HG02623 (cell line): ENCODE results near the gene DIDO1.

ENCODE experiments used
- ATAC-seq: cut with Tn5 transposase; IDR thresholded peaks from one replicate; pipeline ENCODE4 v1.9.1; 2021; ENCODE audit warnings: moderate library complexity; ENCODE audit not compliant: unreplicated experiment

Gene DIDO1

DNA sequence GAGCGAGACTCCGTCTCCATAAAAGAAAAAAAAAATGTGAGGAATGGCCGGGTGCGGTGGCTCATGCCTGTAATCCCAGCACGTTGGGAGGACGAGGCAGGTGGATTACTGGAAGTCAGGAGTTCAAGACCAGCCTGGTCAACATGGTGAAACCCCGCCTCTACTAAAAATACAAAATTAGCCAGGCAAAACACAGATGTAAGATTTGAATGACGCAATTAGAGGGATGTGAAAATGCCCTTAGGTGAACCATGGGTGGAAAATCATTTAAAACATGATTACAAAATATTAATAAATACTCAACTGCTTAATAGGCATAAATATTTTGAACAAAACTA lies 88.5 kb downstream of the DIDO1 start:
- no peak for ATAC-seq

DNA sequence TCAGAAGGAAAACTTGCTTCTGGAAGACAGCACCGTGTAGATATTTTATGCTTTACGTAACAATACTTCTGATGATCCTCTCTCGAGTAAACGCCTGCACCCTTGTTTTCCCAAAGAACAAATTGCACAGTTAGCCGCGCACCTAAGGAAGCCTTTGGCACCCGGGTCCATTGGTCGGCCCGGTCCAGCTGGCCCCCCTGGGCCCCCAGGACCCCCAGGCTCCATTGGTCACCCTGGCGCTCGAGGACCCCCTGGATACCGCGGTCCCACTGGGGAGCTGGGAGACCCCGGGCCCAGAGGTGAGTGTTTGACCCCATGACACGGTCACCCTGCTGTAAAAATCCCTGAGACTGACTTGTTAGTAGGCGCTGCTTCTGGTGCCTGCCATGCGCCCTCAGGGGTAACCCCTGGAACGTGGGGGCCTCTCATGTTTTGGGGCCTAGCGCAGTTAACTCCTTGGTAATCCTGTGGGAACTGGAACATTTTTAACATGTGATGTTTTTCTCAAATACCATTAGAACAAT lies 89.3 kb downstream of the DIDO1 start:
- no peak for ATAC-seq

DNA sequence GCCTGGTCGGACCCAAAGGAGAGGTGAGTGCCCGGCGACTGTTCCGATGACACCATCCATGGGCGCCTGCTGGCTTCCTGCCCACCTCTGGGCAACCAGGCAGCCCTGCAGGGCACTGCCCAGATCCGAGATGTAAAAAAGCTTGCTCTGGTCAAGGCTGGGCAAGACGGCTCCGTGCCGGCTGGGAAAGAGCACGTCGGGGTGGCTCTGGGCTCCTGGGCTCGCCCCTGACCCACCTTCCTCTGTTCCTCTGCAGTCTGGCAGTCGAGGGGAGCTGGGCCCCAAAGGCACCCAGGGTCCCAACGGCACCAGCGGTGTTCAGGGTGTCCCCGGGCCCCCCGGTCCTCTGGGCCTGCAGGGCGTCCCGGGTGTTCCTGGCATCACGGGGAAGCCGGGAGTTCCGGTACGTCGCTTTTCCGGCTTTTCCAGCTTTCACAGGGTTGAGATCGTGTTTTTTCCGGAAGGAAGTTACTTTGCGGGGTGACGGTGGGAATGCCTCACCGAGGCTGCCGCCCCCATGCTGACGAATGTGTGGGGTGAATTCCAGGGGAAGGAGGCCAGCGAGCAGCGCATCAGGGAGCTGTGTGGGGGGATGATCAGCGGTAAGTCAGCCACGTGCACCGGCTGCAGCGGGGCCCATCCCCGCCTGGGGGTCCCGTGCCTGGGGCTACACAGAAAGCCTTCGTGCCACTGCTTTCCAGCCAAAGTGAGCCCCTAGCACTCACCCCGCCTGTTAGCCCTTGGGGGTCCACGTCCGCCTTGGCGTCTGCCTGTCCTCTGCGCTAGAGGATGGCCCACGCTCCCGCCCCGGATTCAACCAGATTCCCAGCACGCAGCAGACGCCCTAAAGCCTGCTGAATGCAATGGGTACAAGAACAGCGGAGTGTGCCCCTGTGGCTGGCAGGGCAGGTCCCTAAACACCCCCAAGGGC lies 90.1 kb downstream of the DIDO1 start:
- ATAC-seq: no peak

DNA sequence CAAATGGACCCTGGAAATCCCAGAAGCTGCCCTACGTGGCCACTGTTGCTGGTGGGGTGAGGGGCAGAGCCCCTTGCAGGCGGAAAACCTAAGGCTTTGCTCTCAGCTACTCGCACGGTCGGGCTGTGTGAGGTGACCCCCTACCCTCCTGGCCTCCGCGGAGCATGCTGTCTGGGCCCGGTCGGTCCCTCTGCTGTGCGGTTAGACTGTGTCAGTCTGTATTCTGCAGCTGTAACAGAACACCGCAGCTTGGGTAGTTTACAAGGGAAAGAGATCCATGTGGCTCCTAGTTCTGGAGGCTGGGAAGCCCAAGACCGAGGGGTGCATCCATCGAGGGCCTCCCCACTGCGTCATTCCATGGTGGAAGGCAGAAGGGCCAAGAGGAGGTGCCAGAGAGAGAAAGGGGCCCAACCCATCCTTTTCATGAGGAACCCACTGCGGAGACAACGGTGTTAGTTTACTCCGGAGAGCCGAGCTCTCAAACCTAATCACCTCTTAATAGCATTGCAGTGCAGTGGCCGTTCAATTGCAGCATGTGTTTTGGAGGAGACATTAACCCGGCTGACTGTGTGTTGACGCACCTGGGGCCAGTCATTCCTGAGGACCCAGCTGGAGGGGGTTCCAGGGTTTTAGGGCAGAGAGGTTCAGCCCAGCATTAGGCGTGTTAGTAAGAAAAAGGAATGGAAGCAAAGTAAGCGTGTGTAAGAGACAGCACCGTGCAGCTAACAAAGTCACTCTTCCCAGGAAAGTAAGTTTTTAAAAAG lies 91.2 kb downstream of the DIDO1 start:
- ATAC-seq: no peak

DNA sequence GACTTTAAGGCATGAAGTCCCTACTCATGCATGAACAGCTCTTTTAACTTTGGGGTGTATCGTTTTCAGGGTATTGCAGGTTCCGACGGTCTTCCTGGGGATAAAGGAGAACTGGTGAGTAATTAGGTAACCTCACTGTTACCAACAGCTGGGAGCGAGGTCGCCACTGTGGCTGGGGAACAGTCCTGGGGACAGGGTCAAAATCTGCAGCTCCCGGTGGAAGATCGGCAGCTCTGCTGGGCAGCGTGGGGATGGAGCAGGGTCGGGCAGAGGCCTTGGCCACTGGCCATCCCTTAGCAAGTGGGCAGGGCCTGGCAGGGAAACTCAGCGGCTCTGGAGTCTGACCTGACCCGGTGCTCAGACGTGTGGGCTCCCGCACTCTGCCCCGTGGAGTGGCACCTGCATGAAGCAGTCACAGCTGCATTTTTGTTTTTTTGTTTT lies 93.3 kb downstream of the DIDO1 start:
- no peak for ATAC-seq

DNA sequence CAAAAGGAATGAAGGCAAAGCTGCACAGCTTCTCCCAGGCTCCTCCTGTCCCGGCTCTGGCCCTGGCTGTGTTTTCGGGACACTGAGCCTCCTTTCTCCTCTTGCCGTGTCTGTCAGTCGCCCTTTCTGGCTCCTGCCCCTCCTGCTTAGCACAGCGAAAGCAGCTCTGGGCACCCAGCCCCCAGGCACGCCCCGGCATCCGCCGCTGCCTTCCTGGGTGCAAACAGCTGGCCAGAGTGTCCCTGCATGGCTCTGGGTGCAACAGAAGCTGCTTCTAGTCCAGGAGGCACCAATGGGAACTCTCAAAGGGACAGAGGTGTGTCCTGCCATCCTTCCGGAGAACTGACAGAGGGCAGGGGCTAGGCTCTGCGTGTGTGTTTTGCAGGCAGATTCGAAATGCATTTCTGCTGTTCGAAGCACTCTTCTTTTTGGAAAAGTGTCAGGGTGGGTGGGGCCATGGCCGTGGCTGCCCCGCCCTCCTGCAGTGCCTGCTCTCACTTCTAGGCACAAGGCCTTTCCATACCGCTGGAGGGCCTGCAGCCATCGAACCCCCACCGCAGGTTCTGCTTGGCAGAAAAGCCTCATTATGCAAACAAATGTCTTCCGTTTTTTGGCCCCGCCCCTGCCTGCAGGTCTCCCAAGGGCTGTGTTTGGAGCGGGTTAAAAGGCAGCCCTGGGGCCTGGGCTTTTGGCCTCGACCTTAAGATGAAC lies 93.9 kb downstream of the DIDO1 start:
- ATAC-seq: no peak

DNA sequence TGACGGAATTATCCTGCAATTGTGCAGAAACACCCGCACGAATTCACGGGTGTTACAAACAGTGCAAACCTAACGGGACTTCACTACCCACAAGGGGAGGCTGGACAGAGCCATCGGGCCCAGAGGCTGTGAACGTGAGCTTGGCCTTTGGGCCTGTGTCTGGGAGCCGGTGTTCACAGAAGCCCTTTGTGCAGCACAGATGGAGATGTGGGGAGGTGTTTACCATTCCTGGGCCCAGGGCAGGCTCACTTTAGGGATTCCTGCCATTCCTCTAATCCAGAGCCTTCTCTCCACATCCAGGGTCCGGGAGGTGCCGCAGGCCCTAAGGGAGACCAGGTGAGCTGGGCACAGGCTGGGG lies 94.5 kb downstream of the DIDO1 start:
- no peak for ATAC-seq

DNA sequence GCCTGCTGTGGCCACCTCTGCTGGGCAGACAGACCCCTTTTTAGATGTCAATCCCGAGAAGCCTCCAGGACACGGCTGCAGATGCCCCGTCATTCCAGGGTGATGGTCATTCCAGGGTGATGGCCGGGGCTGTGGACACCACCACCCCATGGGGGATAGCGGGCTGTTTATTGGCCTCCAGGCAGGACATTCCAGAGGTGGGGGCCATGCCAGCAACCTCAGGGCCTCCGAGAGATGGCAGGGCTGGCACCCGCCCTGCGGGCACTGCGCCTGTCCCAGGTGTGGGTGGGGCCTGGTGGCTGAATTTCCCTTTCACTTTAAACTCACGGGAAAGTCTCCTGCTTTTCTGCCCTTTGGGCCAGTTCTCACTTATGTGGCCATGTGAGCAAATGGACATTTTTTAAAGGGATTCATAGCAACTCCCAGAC lies 94.9 kb downstream of the DIDO1 start:
- ATAC-seq: no peak

DNA sequence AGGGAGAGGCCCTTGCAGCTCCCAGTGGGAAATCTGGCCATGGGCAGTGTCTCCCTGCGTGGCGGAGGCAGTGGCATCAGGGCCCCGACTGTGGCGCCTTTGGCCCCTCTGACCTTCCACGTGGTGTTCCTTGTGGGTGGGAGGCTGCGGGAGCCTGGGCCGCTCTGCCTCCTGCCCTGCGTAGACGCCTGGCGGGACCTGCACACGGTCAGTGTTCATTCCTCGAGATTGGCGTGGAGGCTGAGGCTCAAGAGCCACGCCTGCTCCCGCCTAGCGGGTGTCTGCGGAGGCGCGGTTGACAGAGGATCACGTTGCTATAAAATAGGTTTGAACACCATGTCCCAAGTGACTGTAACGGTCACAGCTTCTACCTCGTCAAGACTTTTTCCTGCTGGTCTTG lies 95.5 kb downstream of the DIDO1 start:
- no peak for ATAC-seq

DNA sequence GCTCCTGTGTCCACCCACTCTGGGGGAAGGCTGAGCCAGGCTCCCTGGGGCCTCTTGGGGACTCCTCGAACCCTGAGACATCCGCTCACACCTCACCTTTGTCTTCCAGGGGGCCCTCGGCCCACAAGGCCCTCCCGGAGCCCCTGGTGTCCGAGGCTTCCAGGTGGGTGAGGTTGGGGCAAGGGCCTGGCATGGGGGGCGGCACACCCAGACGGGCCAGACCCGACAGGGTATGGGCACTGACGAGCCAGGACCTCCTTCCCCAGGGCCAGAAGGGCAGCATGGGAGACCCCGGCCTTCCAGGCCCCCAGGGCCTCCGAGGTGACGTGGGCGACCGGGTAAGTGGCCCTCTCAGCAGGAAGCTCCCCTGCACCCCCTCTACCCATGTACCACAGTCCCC lies 96.1 kb downstream of the DIDO1 start:
- ATAC-seq: no peak

DNA sequence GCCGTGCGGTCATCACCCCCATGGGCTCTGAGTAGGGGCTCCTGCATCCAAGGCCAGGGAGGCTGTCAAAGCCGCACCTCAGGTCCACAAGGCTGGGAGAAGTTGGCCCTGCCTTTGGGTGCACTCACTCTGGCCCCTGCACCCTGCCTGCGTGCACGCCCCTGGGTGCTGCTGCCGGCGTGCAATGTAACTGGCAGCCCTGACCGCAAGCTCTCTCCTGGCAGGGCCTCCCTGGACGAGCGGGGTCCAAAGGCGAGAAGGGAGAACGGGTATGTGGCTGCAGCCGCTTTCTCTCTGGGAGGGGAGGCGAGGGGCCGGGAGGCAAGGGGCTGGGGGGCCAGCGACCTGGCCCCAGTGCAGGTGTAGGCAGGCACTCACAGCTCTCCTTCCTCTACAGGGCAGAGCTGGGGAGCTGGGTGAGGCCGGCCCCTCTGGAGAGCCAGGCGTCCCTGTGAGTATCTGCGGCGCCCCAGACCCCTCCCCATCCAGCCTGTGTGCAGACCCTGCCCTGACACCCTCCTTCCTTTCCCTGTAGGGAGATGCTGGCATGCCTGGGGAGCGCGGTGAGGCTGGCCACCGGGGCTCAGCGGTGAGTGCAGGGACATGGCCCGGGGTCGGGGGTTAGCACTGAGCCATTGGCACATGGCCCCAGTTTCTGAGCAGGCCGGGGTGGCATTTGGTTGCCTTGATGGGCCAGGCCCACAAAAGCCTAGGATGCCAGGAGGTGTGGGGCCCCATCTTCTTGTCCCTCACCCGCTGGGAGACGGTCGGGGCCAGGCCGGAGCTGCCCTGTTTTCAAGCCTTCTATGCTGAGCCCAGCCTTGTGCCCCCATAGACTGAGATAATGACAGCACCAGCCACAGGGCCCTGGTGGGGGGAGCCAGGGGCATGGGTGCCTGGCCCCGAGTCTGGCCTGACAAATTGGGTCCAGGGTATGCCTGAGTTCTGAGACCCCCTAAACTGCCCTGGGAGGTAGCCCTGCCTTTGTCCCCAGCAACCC lies 96.8 kb downstream of the DIDO1 start:
- no peak for ATAC-seq

DNA sequence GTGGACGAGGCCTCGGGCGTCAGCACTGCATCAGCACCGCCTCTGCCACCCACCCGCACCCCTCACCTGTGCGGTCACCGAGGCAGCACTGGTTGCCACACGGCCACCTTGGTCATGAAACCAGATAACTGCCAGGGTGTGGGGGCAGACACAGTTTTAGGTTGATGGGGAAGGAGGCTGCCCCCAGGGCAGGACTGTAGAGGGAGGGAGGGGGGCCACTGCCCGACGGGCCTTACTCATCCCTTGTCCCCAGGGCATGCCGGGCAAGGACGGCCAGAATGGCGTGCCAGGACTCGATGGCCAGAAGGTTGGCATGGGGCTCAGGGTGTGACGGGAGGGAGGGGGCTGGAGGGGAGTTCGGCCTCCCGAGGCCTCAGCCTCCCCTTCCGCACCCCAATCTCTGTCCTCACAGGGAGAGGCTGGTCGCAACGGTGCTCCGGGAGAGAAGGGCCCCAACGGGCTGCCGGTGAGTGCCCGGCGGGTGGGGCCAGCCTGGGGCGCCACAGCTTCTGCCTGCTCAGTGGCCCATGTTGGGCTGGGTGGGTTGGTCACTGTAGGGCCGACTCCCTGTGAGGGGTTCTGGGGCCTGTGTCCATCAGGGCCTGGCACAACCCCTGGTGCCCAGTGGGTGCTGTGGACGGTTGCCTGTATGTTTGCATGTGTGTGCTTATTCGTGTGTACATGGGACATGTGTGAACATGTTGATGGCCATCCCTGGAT lies 97.6 kb downstream of the DIDO1 start:
- ATAC-seq: no peak

DNA sequence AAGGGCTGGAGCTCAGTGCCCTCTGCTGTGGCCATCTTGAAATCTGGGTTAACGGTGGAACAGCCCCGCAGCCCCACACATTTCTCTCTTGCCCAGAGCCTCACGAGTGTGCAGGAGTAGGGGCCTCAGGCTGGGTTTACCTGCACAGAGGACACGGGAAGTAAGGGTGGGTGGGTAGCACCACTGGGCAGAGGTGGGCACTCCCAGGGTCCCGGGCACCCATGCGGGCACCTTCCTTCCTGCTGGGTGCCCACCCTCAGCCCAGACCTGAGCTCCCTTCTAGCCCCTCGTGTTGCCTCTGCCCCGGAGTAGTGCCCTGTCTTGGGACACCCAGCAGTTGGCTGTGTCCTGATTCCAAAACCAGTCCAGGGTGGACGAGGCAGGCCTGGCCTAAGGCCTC lies 98.3 kb downstream of the DIDO1 start:
- no peak for ATAC-seq
